GM19238 (cell line): Measurements from ENCODE around the gene GRIN2A.

ENCODE experiments used
- DNase-seq: peaks from one replicate; pipeline ENCODE4 v3.0.0; 2011; ENCODE audit warnings: low spot score; ENCODE audit not compliant: insufficient read length

The GRIN2A gene

GRCh38 chr16:10033556-10033955 is 148.7 kb downstream of the GRIN2A start:
- DNase-seq = no peak

DNA sequence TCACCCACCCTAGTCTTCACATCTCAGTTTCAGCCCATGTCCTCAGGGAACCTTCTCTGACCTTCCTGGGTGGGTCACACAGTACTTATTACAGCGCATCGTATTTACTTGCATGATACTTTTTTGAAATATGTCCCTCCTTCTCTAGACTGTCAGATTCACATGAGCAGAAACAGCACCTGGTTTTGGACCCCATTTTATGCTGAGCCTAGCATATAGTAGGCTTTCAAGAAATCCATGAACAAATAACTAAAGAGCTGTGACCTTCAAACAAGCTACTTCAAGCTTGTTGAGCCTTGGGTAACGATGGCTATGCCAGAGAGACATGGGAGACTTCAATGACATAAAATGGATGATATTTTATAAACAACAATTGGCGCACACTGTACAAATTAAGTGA is 150.3 kb downstream of the GRIN2A start:
- DNase-seq = no peak

GRCh38 chr16:10031473-10031872 is 150.8 kb downstream of the GRIN2A start:
- DNase-seq = no peak

GRCh38 chr16:10028644-10029043 is 153.6 kb downstream of the GRIN2A start:
- no peak for DNase-seq

DNA sequence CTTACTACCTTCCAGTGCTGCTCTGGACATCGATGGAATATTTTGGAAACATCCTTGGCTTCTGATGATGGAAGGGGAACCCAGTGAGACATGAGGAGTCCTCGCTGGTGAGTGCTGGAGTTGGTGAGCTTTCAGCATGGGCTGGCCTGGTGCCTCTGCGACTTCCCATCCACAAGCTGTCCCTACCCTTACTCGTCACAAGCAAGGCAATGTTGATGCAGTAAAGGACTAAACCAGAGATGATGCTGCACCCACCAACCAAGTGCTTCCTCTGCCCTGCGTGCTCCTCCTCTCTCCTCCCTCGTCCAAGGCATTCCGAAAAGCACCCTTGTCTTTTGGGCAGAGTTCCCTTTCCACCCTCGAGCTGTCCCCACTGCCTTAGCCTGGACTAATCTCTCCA is 154.7 kb downstream of the GRIN2A start:
- DNase-seq = no peak

- DNase-seq = no peak
These were observed 155.6 kb downstream of the GRIN2A start for GRCh38 chr16:10026593-10026992.

- no peak for DNase-seq
These were observed 160.1 kb downstream of the GRIN2A start for GRCh38 chr16:10022098-10022497.

DNA sequence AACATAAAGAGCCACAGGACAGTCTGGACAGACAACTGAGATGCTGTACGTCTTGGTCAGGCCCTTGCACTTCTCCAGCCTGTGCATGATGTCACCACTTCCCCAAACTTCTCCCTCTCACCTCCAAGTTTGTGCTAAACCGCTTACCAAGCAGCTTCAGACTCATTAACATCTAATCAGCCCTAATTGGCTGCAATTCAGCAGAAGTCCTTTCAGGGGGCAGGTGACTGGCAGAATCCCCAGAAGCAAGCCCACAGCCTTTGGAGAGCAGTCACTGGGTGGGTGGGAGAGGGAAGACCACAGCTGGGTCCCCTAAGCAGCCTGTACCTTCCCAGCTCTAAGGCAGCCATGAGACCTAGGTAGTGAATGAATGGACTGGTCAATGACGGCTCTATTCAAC is 161.4 kb downstream of the GRIN2A start:
- no peak for DNase-seq

DNA sequence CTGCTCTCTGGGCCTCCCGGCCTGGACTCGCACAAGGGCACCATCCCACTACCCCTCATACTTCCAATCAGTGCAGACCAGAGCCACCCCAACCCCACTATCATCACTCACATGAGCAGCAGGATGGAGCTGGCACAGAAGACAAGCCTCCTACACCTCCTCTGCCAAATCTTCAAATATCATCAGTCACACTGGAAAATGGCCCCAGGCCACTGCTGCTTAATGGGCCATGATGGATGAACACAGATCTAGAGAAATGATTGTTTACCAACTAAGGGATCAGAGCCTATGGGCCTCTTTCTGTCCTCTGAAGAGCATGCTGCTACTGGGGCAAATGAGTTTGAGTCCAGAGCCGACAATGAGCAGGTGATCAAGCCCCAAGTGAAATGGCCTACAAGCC is 165.5 kb downstream of the GRIN2A start:
- no peak for DNase-seq

- DNase-seq = no peak
These were observed 166.8 kb downstream of the GRIN2A start for GRCh38 chr16:10015397-10015796.

GRCh38 chr16:10013774-10014173 is 168.5 kb downstream of the GRIN2A start:
- DNase-seq = no peak

DNA sequence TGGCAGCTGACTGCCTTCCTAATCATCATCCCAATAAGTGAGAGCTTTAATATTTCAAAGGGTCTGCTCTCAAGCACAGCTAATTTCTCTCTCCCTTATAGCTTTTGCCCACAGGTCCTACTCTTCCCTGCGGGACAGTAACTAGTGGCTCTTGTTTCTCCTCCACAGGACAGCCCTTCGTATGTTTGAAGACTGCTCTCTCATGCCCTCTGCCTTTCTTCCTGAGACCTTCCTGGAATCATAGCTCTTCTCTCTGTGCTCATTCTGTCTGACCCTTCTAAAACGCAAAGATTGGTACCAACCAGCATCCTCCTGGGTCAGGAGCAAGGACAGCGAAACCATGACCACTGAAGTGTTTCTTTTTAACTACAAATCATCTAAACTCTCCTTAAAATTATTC is 168.9 kb downstream of the GRIN2A start:
- DNase-seq = no peak

GRCh38 chr16:10009684-10010083 is 172.5 kb downstream of the GRIN2A start:
- no peak for DNase-seq

GRCh38 chr16:10003486-10003885 is 178.7 kb downstream of the GRIN2A start:
- DNase-seq = no peak

DNA sequence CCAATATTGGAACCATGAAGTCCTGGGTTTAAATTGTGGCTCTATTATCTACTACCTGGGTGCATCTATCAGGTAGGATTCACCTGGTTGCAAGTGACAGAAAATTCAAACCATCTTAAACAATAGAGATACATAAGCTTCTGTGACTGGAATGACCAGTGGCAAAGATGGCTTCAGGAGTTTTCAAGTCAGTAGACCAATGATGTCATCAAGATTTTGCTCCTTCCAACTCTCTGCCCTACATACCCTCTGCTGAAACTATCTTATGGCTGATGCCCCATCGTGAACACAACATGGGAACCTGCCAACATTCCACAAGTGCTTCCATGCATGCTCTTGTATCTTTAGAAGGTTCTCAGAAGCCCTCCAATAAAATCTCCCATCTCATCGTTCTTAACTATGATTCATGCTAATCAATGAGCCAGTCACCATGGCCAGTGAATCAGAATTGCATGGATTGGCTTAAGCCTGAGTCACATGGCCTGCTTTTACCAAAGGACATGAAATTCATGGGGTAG is 180.9 kb downstream of the GRIN2A start:
- DNase-seq = no peak

DNA sequence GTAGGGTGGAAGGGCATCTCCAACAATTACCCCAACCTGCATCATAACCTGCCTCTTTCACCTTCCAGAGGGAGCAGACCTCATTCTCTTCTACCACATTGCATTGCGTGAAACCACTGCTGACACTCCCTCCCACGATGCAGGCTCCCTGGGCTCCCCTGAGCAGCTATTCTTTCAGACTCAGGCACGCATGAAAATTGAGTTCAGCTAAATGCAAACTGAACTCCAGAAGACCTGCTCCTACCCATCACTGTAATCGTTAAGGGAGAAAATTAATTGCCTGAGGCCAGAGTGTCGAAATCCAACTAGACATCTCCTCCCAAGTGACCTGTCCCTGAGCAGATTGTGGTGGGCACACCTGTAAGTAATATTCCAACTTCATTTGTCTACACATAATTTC is 186.0 kb downstream of the GRIN2A start:
- DNase-seq = no peak

- DNase-seq = no peak
These were observed 189.8 kb downstream of the GRIN2A start for GRCh38 chr16:9992441-9992840.

DNA sequence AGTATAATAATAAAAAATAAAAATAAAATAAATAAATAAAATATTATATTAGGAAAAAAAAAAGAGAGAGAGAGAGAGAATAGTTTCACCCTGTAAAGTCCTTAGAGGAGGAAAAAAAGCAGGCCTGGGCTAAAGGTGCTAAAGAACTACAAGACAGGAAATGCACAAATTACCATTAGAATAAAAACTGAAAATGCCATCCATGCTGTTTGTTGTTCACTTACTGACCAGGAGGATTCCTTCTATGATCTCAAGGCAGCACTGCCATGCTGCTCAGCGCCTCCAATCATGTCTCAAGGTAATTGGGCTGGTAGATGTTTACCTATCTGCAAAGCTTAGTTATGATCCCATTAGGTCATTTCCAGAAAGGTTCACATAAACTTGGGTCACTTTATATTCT is 201.2 kb downstream of the GRIN2A start:
- no peak for DNase-seq

DNA sequence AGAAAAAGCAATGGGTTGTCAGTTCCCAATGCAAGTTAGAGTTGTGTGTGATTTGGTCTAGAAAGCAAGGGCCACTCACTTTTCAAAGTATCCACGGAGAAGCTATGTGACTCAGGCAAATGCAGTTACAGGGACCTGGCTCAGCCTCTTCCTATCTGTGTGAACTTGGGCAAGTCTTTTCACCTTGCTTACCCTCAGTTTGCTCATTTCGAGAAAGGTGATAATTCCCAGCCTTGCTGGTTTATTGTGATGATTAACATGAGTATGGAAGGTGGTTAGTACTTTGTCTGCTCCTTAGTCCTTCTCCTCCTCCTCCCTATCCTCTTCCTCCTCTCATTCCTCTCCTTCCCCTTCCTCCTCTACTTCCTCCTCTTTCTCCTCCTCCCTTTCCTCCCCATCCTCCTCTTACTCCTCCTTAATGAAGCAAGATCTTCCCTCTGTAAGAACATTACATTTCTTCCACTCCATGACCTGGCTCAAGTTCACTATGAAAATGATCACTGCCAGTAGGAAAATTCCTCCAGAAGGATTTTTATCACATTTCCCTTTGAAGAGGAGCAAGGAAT is 204.0 kb downstream of the GRIN2A start:
- no peak for DNase-seq

DNA sequence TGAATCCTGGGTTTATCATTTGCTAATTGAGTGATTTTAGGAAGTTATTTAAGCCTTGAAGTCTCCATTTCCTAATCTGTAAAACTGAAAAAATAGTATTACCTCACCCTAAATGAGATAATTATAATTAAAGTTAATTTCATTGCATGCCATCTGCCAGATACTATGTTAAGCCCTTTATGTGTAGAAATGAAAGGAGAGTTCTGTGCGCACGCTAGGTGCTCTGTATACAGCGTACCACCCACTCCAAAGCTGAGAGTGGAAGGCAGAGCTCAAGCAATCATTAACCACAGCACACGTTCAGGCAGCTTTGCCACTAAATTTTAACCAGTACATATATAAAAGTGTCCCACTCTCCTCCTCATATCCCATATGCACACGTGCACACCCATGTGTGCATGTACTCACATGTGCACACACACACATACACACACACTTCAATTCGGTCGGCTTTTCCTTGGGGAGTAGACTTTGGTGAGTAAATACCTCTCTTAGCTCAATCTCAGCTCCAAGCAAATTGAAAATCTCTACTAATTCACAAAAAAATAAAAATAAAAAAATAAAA is 204.8 kb downstream of the GRIN2A start:
- DNase-seq = no peak

GRCh38 chr16:9976601-9977000 is 205.6 kb downstream of the GRIN2A start:
- no peak for DNase-seq

- no peak for DNase-seq
These were observed 210.3 kb downstream of the GRIN2A start for GRCh38 chr16:9971907-9972306.

DNA sequence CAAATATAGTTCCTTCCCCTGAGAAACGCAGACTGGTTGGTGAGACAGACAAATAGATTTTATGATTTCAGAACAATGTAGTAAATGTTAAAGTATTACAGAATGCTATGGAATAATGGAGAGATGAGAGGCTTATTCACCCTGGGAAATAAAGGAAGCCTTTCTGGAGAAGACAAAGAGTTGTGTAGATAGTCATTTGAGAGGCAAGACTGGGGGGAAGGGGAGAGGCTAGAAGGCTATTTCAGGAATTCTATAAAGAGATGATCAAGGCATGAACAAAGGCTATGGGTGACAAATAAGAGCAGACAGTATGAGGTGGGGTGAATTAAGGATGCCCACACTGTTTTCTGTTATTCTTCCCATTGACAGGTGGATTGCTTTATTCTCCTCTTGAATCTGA is 211.4 kb downstream of the GRIN2A start:
- no peak for DNase-seq

GRCh38 chr16:9970244-9970643 is 212.0 kb downstream of the GRIN2A start:
- DNase-seq = no peak
